HG03139 (cell line): ENCODE measurements around the gene GIPC1.
"Not testable (repeated sequence)": the region's sequence is repeated elsewhere in the genome, so short reads cannot be mapped to it uniquely, and the experiment has no call there.

ENCODE experiments used
- ATAC-seq: cut with Tn5 transposase; IDR thresholded peaks from one replicate; pipeline ENCODE4 v1.9.1; 2021; ENCODE audit not compliant: unreplicated experiment

The GIPC1 gene

DNA sequence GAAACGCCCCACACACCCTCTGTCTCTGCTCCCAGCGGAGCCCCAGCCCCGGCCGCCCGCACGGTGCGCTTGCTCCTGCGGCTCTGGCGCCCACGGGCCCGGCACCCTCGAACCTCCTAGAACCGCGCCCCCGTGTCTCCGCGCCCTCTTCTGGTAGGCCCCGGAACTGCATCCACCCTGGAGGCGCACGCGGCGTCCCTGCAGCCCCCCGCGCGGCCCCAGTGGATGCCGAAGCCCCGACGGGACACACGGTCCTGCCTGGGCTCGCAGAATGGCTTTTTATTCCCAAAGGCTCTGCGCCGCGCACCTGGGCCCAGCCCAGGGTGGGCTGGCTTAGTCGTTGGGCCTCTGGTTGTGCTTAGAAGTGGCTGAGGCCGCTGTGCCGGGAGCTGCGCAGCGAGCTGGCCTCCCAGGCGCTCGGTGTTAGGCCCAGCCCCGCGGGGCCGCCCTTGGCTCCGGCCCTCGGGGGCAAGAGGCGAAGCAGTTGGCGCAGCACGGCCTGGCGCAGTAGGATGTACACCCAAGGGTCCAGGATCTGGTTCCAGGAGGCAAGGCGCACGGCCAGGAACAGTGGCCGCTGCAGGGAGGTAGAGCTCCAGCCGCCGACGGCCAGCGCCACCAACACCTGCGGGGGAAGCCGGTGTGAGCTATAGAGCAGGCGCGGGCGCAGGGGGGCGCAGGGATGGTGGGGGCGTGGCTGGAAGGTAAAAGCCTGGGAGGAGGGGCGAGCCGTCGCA is 23.6 kb downstream of the GIPC1 start:
- no peak for ATAC-seq

DNA sequence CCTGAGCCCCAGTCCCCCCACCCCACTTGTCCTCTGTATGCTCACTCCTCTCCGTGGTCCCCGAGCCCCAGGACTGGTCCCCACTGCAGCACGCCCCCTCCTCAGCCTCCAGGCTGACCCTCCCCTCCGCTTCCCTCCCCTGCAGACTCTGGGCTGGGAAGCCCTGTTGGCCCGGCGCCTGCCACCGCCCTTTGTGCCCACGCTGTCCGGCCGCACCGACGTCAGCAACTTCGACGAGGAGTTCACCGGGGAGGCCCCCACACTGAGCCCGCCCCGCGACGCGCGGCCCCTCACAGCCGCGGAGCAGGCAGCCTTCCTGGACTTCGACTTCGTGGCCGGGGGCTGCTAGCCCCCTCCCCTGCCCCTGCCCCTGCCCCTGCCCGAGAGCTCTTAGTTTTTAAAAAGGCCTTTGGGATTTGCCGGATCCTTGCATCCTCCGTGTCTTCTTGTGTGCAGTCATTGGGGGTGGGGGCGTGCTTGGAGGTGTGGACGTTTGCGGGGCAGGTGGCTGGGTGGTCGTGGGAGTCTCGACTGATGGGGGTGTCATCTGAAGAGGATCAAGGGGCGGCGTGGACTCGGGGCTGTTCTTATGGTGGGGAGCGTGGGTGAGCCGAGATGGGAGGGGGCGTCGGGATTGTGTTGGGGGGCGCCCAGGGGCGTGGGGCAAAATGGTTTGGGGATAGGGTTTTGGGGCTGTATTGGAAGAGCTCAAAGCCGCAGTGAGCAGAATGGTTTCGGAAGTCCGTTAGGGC is 24.3 kb downstream of the GIPC1 start:
- ATAC-seq: no peak

DNA sequence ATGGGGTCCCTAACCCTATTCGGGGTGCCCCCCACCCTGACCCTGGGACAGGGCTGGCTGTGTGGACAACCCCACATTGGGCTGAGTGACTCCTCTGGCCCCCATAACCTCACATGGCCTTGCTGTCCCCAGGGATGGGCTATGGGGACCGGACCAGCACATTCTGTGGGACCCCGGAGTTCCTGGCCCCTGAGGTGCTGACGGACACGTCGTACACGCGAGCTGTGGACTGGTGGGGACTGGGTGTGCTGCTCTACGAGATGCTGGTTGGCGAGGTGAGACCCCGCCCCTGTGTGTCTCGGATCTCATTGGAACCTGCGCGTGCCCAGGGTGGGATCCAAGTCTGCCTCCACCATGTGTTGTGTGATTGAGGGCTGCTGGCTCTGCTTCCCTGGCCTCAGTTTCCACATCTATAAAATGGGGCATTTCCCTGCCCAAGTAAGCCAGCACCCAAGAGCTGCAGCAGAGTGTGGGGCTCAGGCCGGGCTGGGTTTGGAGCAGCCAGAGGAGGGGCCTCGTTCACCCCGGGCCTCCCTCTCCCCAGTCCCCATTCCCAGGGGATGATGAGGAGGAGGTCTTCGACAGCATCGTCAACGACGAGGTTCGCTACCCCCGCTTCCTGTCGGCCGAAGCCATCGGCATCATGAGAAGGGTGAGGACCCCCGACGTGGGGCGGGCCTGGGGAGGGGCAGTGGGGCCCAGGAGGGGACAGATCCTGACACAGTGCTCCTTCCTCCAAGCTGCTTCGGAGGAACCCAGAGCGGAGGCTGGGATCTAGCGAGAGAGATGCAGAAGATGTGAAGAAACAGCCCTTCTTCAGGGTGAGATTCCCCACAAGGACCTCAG is 25.7 kb downstream of the GIPC1 start:
- no peak for ATAC-seq

DNA sequence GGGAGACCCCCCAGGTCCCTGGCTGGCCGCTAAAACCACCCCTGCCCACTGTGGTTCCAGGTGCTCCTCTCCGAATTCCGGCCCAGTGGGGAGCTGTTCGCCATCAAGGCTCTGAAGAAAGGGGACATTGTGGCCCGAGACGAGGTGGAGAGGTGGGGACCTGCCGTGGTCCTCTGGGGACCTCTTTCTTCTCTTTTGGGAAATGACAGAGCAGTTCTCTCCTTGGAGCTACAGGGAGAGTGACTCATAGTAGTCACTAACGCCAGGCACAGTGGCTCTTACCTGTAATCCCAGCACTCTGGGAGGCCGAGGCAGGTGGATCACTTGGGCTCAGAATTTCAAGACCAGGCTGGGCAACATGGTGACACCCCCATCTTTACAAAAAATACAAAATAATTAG is 28.1 kb downstream of the GIPC1 start:
- ATAC-seq: no peak

DNA sequence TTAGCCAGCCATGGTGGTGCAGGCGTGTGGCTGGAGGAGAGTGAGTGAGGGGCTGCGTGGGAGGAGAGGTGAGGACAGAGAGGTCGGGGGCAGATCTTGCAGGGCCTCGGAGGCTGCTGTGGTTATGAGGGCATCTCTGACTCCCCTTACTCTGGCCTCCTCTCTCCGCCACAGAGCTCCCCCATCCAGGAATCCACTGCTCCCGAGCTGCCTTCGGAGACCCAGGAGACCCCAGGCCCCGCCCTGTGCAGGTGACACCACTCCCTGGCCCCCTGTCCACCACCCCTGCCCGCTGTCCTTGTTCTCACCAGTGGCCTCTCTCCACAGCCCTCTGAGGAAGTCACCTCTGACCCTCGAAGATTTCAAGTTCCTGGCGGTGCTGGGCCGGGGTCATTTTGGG is 28.5 kb downstream of the GIPC1 start:
- ATAC-seq: no peak

DNA sequence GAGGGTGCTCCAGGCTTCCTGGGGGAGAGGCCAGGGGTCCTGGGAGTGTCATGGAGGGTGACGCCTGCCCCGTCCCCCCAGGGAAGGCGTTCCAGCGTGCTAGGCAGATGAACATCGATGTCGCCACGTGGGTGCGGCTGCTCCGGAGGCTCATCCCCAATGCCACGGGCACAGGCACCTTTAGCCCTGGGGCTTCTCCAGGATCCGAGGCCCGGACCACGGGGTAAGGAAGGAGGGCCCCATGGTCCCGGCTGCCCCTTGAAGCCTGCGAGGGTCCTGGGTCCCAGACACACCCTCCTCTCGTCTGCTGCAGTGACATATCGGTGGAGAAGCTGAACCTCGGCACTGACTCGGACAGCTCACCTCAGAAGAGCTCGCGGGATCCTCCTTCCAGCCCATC is 32.2 kb downstream of the GIPC1 start:
- no peak for ATAC-seq

DNA sequence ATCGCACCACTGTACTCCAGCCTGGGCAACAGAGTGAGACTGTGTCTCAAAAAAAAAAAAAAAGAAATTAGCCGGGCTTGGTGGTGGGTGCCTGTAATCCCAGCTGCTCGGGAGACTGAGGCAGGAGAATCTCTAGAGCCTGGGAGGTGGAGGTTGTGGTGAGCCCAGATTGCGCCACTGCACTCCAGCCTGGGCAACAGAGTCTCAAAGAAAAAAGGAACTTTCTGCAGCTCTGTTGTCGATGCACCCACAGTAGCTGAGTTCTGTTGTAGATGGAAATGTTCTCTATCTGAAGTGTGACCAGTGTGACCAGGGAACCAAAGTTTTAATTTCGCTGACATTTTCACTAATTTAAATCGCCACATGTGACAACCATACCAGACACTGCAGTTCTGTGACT is 33.5 kb downstream of the GIPC1 start:
- ATAC-seq: not testable (repeated sequence)

DNA sequence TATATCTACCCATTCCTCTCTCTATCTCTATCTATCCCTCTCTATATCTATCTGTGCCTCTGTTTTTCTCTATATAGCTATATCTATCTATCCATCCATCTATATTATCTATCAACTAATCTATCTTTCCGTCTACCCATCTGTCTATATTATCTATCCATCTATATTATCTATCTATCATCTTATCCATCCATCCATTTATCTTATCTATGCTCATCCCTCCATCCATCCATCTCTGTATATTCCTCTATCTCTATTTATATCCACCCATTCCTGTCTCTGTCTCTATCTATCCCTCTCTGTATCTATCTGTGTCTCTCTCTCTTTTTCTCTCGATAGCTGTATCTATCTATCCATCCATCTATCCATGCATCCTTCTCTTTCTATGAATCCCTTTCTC is 35.0 kb downstream of the GIPC1 start:
- no peak for ATAC-seq

DNA sequence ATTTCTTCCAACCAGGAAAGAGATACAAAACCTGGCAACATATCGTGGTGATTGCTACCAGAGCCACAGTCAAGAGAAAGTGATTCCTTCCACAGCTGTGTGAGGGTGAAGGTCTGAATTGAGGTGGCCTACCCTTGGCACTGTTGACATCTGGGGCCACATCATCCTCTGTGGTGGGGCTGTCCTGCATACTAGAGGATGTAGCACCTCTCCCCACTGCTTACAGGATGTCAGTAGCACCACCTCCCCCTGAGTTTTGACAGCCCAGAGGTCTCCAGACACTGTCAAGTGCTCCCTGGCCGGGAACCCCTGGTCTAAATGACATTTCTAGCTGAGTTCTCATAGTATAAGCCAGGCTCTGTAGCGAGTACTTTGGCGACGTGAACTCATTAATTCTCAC is 36.2 kb downstream of the GIPC1 start:
- no peak for ATAC-seq

DNA sequence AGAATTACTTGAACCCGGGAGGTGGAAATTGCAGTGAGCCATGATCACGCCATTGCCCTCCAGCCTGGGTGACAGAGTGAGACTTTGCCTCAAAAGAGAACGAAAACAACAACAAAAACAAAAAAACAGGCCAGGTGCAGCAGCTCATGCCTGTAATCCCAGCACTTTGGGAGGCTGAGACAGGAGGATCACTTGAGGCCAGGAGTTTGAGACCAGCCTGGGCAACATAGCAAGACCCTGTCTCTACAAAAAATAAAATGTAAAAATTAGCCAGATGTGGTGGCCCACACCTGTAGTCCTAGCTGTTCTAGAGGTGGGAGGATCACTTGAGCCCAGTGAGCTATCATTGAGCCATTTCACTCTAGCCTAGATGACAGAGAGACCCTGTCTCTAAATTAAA is 43.6 kb downstream of the GIPC1 start:
- not testable (repeated sequence) for ATAC-seq

DNA sequence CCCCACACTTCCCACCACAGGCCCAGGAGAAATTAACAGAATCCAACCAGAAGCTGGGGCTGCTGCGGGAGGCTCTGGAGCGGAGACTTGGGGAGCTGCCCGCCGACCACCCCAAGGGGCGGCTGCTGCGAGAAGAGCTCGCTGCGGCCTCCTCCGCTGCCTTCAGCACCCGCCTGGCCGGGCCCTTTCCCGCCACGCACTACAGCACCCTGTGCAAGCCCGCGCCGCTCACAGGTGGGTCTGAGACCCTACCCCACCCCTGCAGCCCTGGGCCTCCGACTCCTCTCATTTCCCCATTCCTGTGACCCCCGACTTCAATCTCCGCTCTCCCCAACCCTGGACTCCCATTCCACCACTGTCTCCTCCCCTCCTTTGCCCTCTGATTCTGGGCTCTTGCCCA is 45.1 kb downstream of the GIPC1 start:
- no peak for ATAC-seq

DNA sequence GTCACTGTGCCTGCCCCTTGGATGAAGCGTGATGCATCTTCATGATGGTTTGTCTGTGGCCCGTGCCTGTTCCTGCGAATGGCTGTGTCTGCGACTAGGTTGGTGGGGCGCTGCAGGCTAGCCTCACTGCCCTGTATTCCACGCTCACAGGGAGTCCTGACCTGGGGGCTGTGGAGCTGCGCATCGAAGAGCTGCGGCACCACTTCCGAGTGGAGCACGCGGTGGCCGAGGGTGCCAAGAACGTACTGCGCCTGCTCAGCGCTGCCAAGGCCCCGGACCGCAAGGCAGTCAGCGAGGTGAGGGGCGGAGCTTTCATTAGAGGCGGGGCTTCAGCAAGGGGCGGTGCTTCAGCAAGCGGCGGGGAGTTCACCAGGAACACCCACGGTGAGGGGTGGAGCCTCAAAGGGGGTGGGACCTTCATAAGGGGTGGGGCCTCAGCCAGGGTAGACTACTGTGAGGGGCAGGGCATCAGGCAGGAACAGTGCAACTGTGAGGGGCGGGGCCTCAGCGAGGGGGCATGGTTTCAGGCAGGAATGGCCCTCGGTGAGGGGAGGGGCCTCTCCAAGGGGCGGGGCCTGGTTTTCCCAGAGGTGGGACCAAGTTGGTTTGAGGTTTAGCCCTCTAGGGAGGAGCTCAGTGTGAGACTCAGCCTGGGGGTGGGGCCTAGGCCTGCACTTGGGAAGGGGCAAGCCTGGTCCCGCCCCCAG is 45.6 kb downstream of the GIPC1 start:
- ATAC-seq: no peak

DNA sequence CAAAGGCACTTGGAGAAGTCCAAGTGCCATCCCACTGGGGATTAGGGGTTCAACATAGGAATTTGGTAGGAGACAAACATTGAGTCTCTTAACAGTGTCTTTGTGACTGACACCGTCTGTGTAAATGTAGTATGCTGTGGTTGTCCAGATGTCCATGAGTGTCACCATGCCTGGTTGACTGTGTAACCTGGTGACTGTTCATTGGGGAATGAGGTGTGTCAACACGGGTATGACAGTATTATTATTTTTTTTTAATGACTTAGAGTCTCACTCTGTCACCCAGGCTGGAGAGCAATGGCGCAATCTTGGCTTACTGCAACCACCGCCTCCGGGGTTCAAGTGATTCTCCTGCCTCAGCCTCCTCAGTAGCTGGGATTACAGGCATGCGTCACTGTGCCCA is 46.6 kb downstream of the GIPC1 start:
- ATAC-seq: no peak

DNA sequence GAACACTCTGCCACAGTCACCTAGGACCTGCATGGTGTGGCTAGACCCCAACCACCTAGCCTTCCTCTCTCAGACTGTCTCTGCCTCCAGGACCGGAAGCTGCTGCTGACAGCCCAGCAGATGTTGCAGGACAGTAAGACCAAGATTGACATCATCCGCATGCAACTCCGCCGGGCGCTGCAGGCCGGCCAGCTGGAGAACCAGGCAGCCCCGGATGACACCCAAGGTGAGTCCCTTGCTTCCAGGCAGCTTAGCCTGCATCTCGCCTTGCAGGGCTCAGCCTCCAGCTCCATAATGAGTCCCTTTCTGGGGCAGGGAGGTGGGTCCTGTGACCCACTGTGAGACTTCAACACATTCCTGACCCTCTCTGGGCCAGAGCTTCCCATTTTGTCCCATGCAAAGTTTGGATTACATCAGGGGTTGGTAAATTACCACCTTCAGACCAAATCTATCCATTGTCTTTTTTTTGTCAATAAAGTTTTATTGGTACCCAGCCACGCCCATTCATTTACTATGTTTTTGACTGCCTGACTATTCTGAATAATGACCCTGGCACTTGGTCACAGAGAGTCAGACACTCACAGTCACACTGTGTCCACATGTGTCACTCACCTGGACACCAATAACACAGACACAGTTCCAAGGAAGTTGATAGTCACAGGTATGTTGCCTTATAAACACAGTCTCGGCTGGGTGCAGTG is 49.4 kb downstream of the GIPC1 start:
- ATAC-seq: no peak

DNA sequence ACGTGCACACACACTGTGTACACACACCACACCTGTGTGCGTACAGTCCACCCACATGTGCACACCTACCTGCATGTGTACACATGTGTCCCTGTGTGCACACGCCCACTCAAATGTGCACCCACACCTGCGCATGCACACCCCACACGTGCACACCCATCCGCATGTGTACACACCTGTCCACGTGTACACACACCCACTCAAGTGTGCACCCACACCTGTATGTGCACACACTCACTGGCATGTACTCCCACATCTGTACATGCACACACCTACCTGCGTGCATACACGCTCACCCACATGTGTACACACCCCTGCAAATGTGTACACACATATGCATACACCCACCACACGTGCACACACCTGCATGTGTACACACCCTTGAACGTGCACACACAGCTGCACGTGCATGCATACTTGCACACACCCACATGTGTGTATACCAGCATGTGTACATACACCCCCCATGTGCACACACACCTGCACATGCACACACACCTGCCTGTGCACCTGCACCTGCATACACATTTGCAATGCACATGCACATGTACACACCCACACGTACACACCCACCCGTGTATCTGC is 52.2 kb downstream of the GIPC1 start:
- no peak for ATAC-seq

DNA sequence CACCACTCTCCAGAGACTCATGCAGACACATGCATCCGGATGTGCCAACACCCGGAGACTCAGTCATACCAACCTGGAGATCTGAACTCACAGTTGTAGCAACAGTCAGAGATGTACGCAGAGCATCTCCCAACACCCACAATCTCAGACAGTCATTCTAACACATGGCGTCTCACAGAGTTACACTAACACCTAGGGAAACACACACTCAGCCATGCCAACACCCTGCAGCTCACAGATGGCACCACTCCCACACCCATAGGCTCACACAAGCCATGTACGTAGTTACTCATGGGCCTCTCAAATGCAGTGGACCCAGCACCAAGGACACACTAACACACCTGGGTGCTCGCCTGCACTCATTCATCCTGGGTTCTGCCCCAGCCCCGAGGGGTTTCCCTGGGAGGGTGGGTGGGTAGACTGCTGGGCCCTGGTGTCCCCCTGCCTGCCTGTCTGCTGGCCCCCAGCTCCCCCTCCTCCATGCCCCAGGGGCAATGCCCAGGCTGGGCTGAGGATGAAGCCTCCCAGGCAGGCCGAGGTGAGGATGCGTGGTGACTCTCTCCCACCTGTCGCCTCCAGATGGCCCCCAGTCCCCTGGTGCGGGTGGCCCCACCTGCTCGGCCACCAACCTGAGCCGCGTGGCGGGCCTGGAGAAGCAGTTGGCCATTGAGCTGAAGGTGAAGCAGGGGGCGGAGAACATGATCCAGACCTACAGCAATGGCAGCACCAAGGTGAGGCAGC is 52.9 kb downstream of the GIPC1 start:
- no peak for ATAC-seq

DNA sequence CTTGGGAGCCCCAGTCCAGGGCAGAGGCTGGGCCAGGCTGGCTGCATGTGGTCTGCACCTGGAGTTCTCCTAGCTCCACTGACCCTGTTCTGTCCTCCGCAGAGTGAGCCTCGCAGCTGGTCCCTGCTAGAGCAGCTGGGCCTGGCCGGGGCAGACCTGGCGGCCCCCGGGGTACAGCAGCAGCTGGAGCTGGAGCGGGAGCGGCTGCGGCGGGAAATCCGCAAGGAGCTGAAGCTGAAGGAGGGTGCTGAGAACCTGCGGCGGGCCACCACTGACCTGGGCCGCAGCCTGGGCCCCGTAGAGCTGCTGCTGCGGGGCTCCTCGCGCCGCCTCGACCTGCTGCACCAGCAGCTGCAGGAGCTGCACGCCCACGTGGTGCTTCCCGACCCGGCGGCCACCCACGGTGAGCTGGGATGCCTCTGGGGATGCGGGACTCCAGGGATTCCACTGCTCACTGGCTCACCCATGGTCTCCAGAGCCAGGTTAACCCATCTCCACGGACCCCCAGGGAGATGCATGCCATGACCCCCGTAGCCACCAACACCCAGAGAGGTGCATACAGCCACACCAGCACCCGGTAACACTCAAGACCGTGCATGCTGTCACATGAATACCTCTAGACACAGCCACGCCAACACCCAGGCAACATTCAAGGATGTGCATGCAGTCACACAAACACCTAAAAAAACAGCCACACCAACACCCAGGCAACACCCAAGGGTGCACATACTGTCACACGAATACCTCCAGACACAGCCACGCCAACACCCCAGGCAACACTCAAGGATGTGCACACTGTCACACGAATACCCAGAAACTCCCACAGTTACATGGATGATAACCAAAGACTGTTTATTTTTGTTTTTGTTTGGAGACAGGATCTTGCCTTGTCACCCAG is 54.6 kb downstream of the GIPC1 start:
- no peak for ATAC-seq

DNA sequence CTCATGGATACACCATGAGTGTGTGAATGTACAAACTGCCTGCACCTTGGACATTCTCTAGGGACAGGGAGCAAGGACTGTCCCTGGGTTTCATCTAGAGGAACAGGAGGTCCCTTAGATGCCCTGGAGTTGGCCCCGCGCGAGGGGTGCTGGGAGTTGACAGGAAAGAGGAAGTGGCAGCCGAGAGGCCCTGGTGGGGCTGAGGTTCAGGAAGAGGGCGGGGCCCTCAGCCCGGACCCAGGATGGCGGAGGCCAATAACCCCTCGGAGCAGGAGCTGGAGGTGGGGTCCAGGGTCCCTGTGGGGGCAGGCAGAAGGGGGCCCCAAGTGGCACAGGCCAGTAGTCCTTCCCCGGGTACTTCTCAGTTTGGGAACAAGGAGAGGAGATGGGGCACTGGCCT is 55.9 kb downstream of the GIPC1 start:
- peak; percentile 81 for ATAC-seq
